GM12878 (cell line): Measurements from ENCODE around the gene CATSPERD. TPM values are rescaled to one million over a fixed set of nuclear protein-coding genes. Genes with fewer than 3 reads are reported as not detected.

Source experiments
- ATAC-seq: fragments of 200-7000 bp; cut with Tn5 transposase; 3 replicates; pipeline ENCODE4 v1.9.1; 2020; ENCODE audit warnings: mild to moderate bottlenecking, moderate library complexity
- BruUV-seq: library from RNA; stranded (reverse); fragments of 400-500 nt; replicated peaks from 2 replicates; lab custom pipeline; 2021; lab: Mats Ljungman, UMichigan
- CTCF ChIA-PET: fragments of 300-600 bp; sonication (Branson Sonifier 250); formaldehyde crosslinking; extraction: SDS; loops from one replicate; lab custom pipeline; 2021; ENCODE audit warnings: inconsistent platforms; lab: Yijun Ruan, JAX
- POLR2A ChIA-PET: fragments of 350-600 bp; formaldehyde crosslinking; extraction: SDS; loops from one replicate; lab custom pipeline; 2021; ENCODE audit warnings: inconsistent platforms; lab: Charles Lee
- RAD21 ChIA-PET: fragments of 300-600 bp; sonication (Branson Sonifier 250); formaldehyde crosslinking; loops from one replicate; lab custom pipeline; 2023; ENCODE audit warnings: antibody characterized with exemption; ENCODE audit not compliant: unreplicated experiment; lab: Charles Lee
- SMC1A ChIA-PET: fragments of 300-600 bp; sonication (Branson Sonifier 250); formaldehyde crosslinking; loops from one replicate; lab custom pipeline; 2023; ENCODE audit not compliant: unreplicated experiment, uncharacterized antibody; lab: Charles Lee
- DNase-seq: peaks from one replicate; pipeline ENCODE4 v3.0.0-alpha.2; 2011; ENCODE audit warnings: low read depth, low spot score
- FAIRE-seq: peaks from 3 replicates; lab custom pipeline; 2011; peaks lifted over from hg19 to GRCh38; lab: Jason Lieb, UNC
- H2AFZ ChIP-seq: 2 replicates; pipeline ENCODE4 v1.6.0; 2011; ENCODE audit warnings: low read depth, low read length, control low read depth; ENCODE audit not compliant: control insufficient read depth
- H3K27ac ChIP-seq: 2 replicates; pipeline ENCODE4 v1.5.1; 2011; ENCODE audit warnings: control low read depth; ENCODE audit not compliant: control insufficient read depth, insufficient read depth
- H3K27me3 ChIP-seq, 2 experiments: replicated peaks in 1 of 2; 2 replicates each; pipeline versions ENCODE4 v1.6.0 to v1.6.1; 2011; ENCODE audit warnings: low read length in 1 of 2; ENCODE audit not compliant: control insufficient read depth in 2 of 2, insufficient read depth in 2 of 2
- H3K36me3 ChIP-seq, 2 experiments: 2 replicates each; pipeline ENCODE4 v1.5.1; 2011; ENCODE audit warnings: low read length in 1 of 2; ENCODE audit not compliant: control insufficient read depth in 2 of 2, insufficient read depth in 2 of 2
- H3K4me1 ChIP-seq: 2 replicates; pipeline ENCODE4 v1.6.1; 2011; ENCODE audit warnings: mild to moderate bottlenecking, low read length, moderate library complexity, mixed read lengths; ENCODE audit not compliant: control insufficient read depth, insufficient read depth
- H3K4me2 ChIP-seq: 2 replicates; pipeline ENCODE4 v1.6.0; 2011; ENCODE audit warnings: control low read depth; ENCODE audit not compliant: control insufficient read depth, insufficient read depth
- H3K4me3 ChIP-seq: fragments of 200-600 bp; sonication (generic); 2 replicates; pipeline ENCODE4 v1.5.1; 2016
- H3K79me2 ChIP-seq: 2 replicates; pipeline ENCODE4 v1.6.0; 2011; ENCODE audit warnings: low read length; ENCODE audit not compliant: control insufficient read depth, insufficient read depth
- H3K9ac ChIP-seq: 2 replicates; pipeline ENCODE4 v1.8.0; 2011; ENCODE audit warnings: low read length, control low read depth, mixed read lengths; ENCODE audit not compliant: control insufficient read depth, insufficient read depth
- H3K9me3 ChIP-seq: replicated peaks from 3 replicates; pipeline ENCODE4 v1.5.1; 2011; ENCODE audit warnings: mild to moderate bottlenecking, low read length; ENCODE audit not compliant: control insufficient read depth, insufficient read depth
- H4K20me1 ChIP-seq: 2 replicates; pipeline ENCODE4 v1.6.0; 2011; ENCODE audit not compliant: control insufficient read depth, insufficient read depth
- ATF7 ChIP-seq: fragments of 450-650 bp; IDR thresholded peaks from 2 replicates; pipeline ENCODE4 v1.6.1; 2016; ENCODE audit warnings: low read depth, mild to moderate bottlenecking
- BMI1 ChIP-seq: fragments of 450-650 bp; IDR thresholded peaks from 2 replicates; pipeline ENCODE4 v1.6.1; 2016; ENCODE audit warnings: mild to moderate bottlenecking, moderate library complexity, borderline replicate concordance
- CREB1 ChIP-seq: IDR thresholded peaks from 2 replicates; pipeline ENCODE4 v1.6.1; 2012; ENCODE audit warnings: low read depth, mild to moderate bottlenecking, inconsistent platforms
- EZH2 ChIP-seq: IDR thresholded peaks from 2 replicates; pipeline ENCODE4 v1.6.1; 2012; ENCODE audit warnings: low read depth, mild to moderate bottlenecking, control low read depth, inconsistent platforms, low read length, borderline replicate concordance; ENCODE audit not compliant: control insufficient read depth
- IRF3 ChIP-seq: fragments of 450-650 bp; IDR thresholded peaks from 2 replicates; pipeline ENCODE4 v1.6.1; 2014; ENCODE audit warnings: mild to moderate bottlenecking
- MTA3 ChIP-seq: IDR thresholded peaks from 2 replicates; pipeline ENCODE4 v1.6.1; 2012; ENCODE audit warnings: low read length, inconsistent platforms, borderline replicate concordance
- NBN ChIP-seq: fragments of 450-650 bp; IDR thresholded peaks from 2 replicates; pipeline ENCODE4 v1.6.1; 2016
- NFYB ChIP-seq: IDR thresholded peaks from 2 replicates; pipeline ENCODE4 v1.6.1; 2011; ENCODE audit warnings: low read depth, mild to moderate bottlenecking, low read length, improper control_type of control experiment, moderate library complexity; ENCODE audit not compliant: insufficient read depth
- NR2C1 ChIP-seq: fragments of 450-650 bp; IDR thresholded peaks from 2 replicates; pipeline ENCODE4 v1.6.1; 2017; ENCODE audit warnings: antibody characterized with exemption, mild to moderate bottlenecking, moderate library complexity
- PML ChIP-seq: IDR thresholded peaks from 2 replicates; pipeline ENCODE4 v1.6.1; 2012; ENCODE audit warnings: low read length, inconsistent platforms
- POLR2AphosphoS2 ChIP-seq: IDR thresholded peaks from 2 replicates; pipeline ENCODE4 v1.6.1; 2011; ENCODE audit warnings: low read depth, mild to moderate bottlenecking, low read length, improper control_type of control experiment, moderate library complexity
- RB1 ChIP-seq: fragments of 450-650 bp; formaldehyde crosslinking; IDR thresholded peaks from 2 replicates; pipeline ENCODE4 v1.6.1; 2017; ENCODE audit warnings: mild to moderate bottlenecking, borderline replicate concordance
- RCOR1 ChIP-seq: conservative IDR thresholded peaks from 2 replicates; pipeline ENCODE4 v1.6.1; 2012; ENCODE audit warnings: low read depth, low read length, improper control_type of control experiment
- SIN3A ChIP-seq: IDR thresholded peaks from 2 replicates; pipeline ENCODE4 v1.6.1; 2012; ENCODE audit warnings: low read depth, low read length, improper control_type of control experiment
- SMAD1 ChIP-seq: fragments of 450-650 bp; IDR thresholded peaks from 2 replicates; pipeline ENCODE4 v1.6.1; 2018; ENCODE audit warnings: mild to moderate bottlenecking, low read depth; ENCODE audit not compliant: partially characterized antibody
- SP1 ChIP-seq: IDR thresholded peaks from one replicate; pipeline ENCODE4 v1.6.1; 2011; ENCODE audit warnings: low read depth, low read length
- SRF ChIP-seq, 2 experiments: IDR thresholded peaks; 2 replicates each; pipeline ENCODE4 v1.6.1; 2011; ENCODE audit warnings: low read depth in 2 of 2, low read length in 2 of 2, mild to moderate bottlenecking in 1 of 2, moderate library complexity in 1 of 2
- STAT1 ChIP-seq: fragments of 450-650 bp; conservative IDR thresholded peaks from 2 replicates; pipeline ENCODE4 v1.6.1; 2014; ENCODE audit warnings: antibody characterized with exemption, mild to moderate bottlenecking
- TCF12 ChIP-seq: IDR thresholded peaks from 2 replicates; pipeline ENCODE4 v1.6.1; 2011; ENCODE audit warnings: low read depth, mild to moderate bottlenecking, low read length
- YY1 ChIP-seq: IDR thresholded peaks from 2 replicates; pipeline ENCODE4 v1.6.1; 2011; ENCODE audit warnings: low read depth, mild to moderate bottlenecking, low read length
- ZNF384 ChIP-seq: IDR thresholded peaks from 2 replicates; pipeline ENCODE4 v1.6.1; 2012; ENCODE audit warnings: low read depth, mild to moderate bottlenecking, low read length, improper control_type of control experiment, borderline replicate concordance
- WGBS: methylation state at CpG from one replicate; pipeline ENCODE4 v1.1.6; 2016; ENCODE audit warnings: low lambda C conversion rate; ENCODE audit not compliant: insufficient replicate concordance, insufficient coverage; ENCODE audit errors: missing lambda C conversion rate; 5-methylcytosine and 5-hydroxymethylcytosine counted together
- in situ Hi-C: fragments of 300-500 bp; cut with MboI; formaldehyde crosslinking; loops from 9 replicates; pipeline ENCODE4 v1.14.3; 2018; ENCODE audit warnings: mixed read lengths
- intact Hi-C: fragments of 100-400 bp; cut with micrococcal nuclease; formaldehyde crosslinking; loops from one replicate; pipeline ENCODE4 v1.14.2; 2022; ENCODE audit not compliant: unreplicated experiment
- polyA plus RNA-seq, 11 experiments: library from polyadenylated mRNA; depleted of rRNA in 4 of 11; unstranded in 6 of 11; stranded (reverse) in 5 of 11; fragments of >200 nt; fragmentation: Nextera tagmentation in 4 of 11; fragmentation: Illumina TruSeq in 1 of 11; extraction: Ambion mirVana in 4 of 11; extraction: Trizol in 1 of 11; gene quantifications; 1 replicate in 1 of 11; 2 replicates in 10 of 11; pipeline versions ENCODE4 v1.2.1 to v1.2.3, GENCODE V29; 2011 to 2016; ENCODE audit warnings: inconsistent platforms in 2 of 11, missing spikeins in 2 of 11, low read depth in 1 of 11
- total RNA-seq, 4 experiments: library from RNA; depleted of rRNA in 3 of 4; stranded (reverse); fragments of >200 nt in 3 of 4; fragmentation: Illumina TruSeq in 1 of 4; extraction: Trizol in 1 of 4; gene quantifications; 2 replicates each; pipeline versions ENCODE4 v1.2.1 to v1.2.3, GENCODE V29; 2013 to 2021

CATSPERD gene
- total and polyA plus RNA-seq, 10 of the 15 experiments (the other 5 are each of a cell fraction or from before 2014, with no cell fraction given): 0.02 to 0.38 (median 0.11) TPM; not detected in 5

- TF ChIP-seq TCF12: no peak
Measured at GRCh38 chr19:5683177-5683886, 37.1 kb upstream of the CATSPERD start (continued).

- ChIA-PET RAD21 (no interaction called here), CTCF (interaction anchor here (1.2 kb wide), 1 partner anchor 64 kb away, joined by 3 read pairs; no protein-coding TSS in a partner anchor), SMC1A (no interaction called here), POLR2A (no interaction called here)
- no peak for ATAC-seq
- intact Hi-C loops (loop anchor here (5.0 kb wide), 1 partner anchor 63 kb away; the partner anchor contains the start of genes SAFB and SAFB2), in situ Hi-C loops (loop anchor here (10.0 kb wide), 1 partner anchor 1440 kb away; the partner anchor contains the start of gene YJU2)
- Histone ChIP-seq H2AFZ (no peak overlapping the region), H3K79me2 (peaks cover 5% of the 10 kb centered on the region), H3K27ac (no peak overlapping the region), H3K9me3 (no peaks in the 10 kb centered on the region; the same call in 2 of the 3 replicates), H3K4me2 (no peak overlapping the region), H3K9ac (no peak overlapping the region), H4K20me1 (no peaks in the 10 kb centered on the region), H3K36me3 (no peaks in the 10 kb centered on the region), H3K4me1 (peaks cover 5% of the 10 kb centered on the region; the same call in 1 of the 2 replicates), H3K27me3 (no peaks in the 10 kb centered on the region), H3K4me3 (no peak overlapping the region)
- 73% methylated on average over 22 of the region's 22 CpGs for WGBS
- FAIRE-seq: no peak
- TF ChIP-seq SIN3A: no peak
- TF ChIP-seq IRF3: no peak
- TF ChIP-seq BMI1: no peak
- TF ChIP-seq SRF (IDR thresholded peaks at IDR 0.05; ENCODE audit: low read depth in 2 of 2, low read length in 2 of 2): no peak
- no peak for TF ChIP-seq NFYB
- TF ChIP-seq PML: no peak
- TF ChIP-seq CREB1: no peak
- TF ChIP-seq ATF7: no peak
- no peak for TF ChIP-seq SP1
- TF ChIP-seq SMAD1: no peak
- TF ChIP-seq YY1: no peak
- no peak for TF ChIP-seq POLR2AphosphoS2
- no peak for TF ChIP-seq ZNF384
- no peak for TF ChIP-seq NBN
- no peak for TF ChIP-seq RB1
- no peak for TF ChIP-seq EZH2
- TF ChIP-seq RCOR1: no peak
- TF ChIP-seq NR2C1: no peak
- no peak for TF ChIP-seq MTA3
- TF ChIP-seq STAT1: no peak
- BruUV-seq: no TSS peak
- DNase-seq: no peak
Measured at GRCh38 chr19:5684694-5685430, 35.6 kb upstream of the CATSPERD start.
